Measurements from ENCODE around the gene ZNF669.

DNA sequence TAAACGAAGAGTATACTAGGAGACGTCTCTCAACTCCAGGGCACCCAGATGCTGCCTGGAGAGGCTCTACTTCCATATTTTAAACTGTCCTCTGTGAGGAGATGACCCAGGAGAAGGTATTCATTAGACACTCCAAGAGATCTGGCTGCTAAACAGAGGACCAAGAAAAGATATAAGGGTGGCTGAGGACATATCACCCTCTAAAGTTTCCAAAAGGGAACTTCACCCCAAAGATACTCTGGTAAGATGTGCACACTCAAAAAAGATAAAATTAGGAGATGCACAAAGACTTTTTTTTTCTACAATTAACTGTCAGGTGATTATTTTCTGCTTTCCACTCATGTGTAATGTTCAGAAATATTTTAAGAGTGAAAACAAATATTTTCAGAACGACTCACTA, 26.9 kb downstream of the ZNF669 start:
- TF ChIP-seq, protein P1, sequence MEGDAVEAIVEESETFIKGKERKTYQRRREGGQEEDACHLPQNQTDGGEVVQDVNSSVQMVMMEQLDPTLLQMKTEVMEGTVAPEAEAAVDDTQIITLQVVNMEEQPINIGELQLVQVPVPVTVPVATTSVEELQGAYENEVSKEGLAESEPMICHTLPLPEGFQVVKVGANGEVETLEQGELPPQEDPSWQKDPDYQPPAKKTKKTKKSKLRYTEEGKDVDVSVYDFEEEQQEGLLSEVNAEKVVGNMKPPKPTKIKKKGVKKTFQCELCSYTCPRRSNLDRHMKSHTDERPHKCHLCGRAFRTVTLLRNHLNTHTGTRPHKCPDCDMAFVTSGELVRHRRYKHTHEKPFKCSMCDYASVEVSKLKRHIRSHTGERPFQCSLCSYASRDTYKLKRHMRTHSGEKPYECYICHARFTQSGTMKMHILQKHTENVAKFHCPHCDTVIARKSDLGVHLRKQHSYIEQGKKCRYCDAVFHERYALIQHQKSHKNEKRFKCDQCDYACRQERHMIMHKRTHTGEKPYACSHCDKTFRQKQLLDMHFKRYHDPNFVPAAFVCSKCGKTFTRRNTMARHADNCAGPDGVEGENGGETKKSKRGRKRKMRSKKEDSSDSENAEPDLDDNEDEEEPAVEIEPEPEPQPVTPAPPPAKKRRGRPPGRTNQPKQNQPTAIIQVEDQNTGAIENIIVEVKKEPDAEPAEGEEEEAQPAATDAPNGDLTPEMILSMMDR (IDR thresholded peaks at IDR 0.05): no peak
- TF ChIP-seq POLR2AphosphoS5 (IDR thresholded peaks at IDR 0.05) (no peak), POLR2A (IDR thresholded peaks at IDR 0.05) (no peak)

Measured in gastroesophageal sphincter (tissue), 3 donors.